ENCODE measurements around the gene FCHSD2. TPM values are rescaled to one million over a fixed set of nuclear protein-coding genes. Genes with fewer than 3 reads are reported as not detected.
"Not testable (repeated sequence)": the region's sequence is repeated elsewhere in the genome, so short reads cannot be mapped to it uniquely, and the experiment has no call there.

Gene FCHSD2
- polyA plus RNA-seq, 1 donor = 22.8 TPM

DNA sequence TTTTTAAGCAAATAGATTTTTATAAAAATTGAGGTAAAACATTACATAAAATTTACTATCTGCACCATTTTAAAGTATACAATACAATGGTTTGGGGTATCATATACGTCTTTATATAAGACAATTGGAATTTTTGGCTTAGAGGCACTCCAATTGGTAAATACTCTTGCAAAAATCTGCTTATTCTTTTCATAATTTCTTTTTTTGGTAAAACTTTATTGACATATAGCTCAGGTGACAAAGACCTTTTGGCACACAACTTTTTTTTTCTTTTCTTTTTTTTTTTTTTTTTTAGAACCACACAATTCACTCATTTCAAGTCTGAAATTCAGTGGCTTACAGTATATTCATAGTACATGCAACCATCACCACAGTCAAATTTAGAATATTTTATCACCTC is 270.1 kb downstream of the FCHSD2 start:
- no peak for DNase-seq (ENCODE audit: low read depth)

DNA sequence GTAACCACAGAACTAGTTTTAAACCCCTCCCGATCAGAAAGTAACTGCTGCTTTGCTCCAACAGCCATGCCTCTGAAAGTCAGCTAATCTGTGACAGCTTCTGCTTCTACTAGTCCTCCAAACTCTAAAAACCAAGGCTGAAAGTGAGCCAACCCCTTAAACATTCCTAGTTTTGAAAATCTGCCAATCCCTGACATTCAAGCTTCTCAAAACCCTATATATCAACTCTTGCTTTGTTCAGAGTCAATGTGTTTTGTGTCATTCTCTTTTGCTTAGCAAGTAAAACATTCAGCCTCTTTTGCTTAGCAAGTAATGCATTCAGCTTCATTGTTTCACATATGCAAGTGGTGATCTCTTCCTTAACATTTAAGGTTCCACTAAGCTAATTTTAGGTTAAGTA is 271.0 kb downstream of the FCHSD2 start:
- no peak for DNase-seq (ENCODE audit: low read depth)

DNA sequence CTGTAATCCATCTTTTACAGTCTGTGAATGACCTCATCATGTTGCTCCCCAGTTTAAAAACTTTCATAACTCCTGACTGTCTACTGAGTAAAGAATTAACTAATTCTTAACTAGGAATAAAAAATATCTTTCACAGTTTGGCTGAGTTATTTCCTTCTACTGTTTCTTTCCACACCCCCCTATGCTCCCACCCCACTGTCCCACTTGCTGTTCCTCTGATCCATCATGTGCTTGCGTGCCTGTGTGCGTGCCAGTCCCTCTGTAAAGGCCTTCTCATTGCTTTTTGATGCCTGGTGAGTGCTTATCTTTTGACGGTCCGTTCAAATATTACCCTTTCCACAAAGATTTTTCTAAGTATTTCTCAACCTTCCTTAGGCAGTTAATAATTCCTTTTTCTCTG is 272.3 kb downstream of the FCHSD2 start:
- no peak for DNase-seq (ENCODE audit: low read depth)

DNA sequence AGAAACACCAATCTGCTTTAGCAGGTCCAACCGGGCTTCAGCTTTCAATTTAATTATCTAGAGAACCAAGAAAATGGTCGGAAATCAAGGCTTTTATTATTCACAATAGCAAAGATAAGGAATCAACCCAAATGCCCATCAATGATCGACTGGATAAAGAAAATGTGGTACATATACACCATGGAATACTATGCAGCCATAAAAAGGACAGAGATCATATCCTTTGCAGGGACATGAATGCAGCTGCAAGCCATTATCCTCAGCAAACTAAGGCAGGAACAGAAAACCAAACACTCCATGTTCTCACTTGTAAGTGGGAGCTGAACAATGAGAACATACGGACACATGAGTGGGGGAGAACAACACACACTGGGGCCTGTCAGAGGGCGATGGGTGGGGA is 274.1 kb downstream of the FCHSD2 start:
- DNase-seq (ENCODE audit: low read depth) = no peak

DNA sequence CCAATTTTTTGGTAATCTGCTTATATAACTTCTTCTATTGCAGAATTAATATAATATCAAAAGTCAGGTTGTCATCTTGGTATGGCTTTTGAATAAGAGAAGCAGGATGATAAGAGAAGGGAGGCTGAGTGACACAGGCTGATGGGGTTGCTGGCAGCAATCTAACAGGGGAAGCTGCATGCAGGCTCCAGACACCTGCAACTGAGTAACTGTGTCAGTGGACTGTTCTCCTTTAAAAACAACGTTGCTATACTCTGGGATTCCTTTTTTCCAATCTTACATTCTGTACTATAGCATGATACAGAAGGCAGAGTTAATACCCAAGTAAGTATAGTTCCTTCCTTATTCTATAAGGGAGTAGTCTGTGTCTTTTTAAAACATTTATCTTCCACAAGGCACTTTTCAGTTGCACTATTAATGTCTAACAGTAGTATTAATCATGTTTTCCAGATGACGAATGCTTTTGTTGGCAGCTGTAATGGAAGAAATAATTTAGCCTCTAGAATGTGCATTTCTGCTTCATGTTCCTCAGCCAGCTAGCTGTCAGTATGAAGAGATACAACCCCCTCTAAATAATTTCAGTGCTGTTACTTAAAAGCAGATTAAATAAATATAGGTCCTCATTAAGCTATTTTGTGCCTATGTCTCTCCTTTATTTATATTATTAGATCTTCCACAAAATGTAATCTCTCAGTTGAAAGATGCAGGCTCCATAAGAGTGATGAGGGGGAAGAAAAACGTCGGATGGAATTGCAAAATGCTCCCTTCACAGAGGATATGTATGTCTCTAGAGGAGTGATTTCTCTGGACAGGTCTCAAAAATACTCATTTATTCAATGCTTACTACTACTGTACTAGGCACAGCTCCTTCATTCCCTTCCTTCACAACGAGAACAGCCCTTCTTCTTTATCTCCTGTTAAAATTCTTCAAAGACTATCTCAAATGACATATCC is 277.1 kb downstream of the FCHSD2 start:
- peak; percentile 85 for DNase-seq (ENCODE audit: low read depth)

DNA sequence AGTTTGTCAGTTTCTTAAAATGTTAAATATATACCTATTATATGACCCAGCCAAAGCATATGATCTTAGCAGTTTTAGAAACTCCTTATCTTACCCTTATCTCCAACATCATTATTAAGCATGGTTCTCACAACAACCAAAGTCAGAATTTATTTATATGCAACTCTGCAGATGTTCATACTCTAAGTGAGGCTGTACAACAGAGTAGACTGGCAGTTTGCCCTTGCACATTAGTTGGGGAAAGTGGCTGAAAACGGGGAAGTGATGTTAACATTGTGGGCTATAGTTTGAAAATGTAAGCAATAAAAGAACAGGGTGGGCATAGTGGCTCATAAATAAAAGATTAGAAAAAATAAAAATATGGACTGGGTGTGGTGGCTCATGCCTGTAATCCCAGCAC is 278.2 kb downstream of the FCHSD2 start:
- DNase-seq (ENCODE audit: low read depth) = no peak

DNA sequence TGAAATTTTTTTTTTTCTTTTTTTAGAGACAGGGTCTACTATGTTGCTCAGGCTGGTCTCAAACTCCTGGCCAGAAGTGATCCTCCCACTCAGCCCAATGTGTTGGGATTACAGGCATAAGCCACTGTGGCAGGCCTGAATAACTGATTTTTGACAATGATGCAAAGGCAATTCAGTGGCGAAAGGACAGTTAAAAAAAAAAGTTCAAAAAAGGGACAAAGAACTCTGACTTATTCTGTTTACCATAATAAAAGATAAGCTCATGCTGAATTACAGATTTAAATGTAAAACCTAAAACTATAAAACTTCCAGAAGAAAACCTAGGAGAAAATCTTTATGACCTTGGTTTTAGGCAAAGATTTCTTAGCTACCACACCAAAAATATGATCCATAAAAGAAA is 279.0 kb downstream of the FCHSD2 start:
- no peak for DNase-seq (ENCODE audit: low read depth)

DNA sequence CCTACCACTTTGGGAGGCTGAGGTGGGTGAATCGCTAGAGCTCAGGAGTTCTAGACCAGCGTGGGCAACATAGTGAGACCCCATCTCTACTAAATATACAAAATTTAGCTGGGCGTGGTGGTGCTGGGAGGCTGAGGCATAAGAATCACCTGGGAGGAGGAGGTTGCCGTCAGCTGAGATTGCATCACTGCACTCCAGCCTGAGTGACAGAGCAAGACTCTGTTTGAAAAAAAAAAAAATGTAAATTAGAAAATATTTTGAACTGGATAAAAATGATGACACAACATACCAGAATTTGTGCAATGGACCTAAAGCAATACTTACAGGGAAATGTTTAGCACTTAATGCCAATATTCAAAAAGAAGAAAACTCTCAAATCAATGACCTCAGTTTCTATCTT is 281.5 kb downstream of the FCHSD2 start:
- no peak for DNase-seq (ENCODE audit: low read depth)

DNA sequence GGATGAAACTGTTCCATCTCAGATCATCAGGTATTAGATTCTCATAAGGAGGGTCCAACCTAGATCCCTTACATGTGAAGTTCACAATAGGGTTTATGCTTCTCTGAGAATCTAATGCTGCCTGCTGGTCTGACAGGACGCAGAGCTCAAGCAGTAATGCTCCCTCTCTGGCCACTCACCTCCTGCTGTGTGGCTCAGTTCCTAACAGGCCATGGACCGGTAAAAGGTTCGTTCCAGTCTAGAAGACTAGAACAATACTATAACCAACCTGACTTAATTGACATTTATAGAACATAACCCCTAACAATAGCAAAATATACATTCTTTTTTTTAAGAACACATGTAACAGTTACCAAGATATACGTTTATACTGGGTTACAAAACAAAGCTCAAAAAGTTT is 282.1 kb downstream of the FCHSD2 start:
- no peak for DNase-seq (ENCODE audit: low read depth)

DNA sequence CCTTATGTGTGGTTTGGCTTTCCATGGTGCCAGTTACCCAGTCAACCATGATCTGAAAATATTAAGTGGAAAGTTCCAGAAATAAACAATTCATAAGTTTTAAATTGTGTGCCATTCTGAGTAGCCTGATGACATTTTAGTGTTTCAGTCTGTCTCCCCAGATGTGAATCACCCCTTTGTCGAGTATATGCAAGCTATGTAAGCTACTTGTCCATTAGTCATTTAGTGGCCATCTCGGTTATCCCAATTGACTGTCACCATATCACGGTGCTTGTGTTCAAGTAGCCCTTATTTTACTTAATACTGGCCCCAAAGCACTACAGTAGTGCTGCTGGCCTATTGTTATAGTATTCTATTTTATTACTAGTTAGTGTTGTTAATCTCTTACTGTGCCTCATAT is 283.0 kb downstream of the FCHSD2 start:
- no peak for DNase-seq (ENCODE audit: low read depth)

DNA sequence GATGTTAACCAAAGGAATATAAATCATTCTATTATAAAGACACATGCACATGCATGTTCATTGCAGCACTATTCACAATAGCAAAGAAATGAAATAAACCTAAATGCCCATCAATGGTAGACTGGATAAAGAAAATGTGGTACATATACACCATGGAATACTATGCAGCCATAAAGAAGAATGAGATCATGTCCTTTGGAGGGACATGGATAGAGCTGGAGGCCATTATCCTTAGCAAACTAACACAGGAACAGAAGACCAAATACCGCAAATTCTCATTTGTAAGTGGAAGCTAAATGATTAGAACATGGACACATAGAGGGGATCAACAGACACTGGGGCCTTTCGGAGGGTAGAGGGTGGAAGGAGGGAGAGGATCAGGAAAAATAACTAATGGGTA is 283.9 kb downstream of the FCHSD2 start:
- not testable (repeated sequence) for DNase-seq (ENCODE audit: low read depth)

DNA sequence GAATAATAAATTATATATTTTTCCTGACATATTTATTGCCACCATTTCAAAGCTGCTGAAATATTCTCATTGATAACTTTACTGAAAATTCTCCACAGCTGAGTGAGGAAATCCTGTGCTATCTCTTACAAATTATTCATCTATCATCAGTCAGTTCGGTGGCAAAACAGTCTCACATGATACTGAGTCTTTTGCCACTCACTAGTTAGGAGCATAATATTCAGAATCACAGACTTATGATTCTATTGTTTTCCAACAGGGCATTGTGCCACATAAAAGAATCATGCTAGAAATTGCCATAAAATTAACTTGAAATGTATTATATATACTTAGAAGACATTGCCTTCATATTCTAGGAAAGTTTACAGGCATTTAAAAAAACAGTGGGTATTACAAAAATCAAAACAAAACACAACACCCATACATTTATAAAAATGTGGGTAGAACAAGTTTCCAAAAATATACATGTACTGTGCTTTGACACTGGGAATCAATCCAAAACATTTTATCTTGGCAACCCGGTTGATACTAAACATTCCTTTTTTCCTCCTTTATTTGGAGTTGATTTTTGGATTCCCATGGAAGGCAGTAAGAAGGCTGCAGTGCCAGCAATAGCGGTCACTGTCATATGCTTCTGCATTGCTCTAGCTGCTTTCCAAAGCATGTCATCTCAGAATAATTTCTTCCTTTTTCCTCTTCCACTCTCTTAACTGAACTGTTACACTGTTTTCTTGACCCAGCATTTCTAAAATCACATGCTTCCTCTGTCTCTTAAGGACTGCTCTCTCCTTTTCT is 285.4 kb downstream of the FCHSD2 start:
- no peak for DNase-seq (ENCODE audit: low read depth)

DNA sequence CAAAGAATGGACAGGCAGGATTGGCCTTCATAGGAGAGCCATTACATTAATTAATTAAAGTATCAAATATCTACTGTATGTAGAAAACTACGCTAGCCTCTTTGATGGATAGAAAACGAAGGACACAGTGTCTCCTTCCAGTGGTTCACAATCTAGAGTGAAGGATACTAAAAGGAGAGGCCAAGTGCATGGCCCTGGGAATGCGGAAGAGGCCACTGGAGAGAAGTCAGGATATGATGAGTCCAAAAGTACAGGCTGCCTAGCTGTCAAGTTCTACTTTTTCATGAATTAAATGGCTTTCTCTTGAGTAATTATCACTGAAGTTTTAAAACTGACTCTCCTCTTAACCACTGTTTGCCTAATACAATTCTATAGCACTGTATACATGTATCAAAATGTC is 286.1 kb downstream of the FCHSD2 start:
- DNase-seq (ENCODE audit: low read depth) = no peak

DNA sequence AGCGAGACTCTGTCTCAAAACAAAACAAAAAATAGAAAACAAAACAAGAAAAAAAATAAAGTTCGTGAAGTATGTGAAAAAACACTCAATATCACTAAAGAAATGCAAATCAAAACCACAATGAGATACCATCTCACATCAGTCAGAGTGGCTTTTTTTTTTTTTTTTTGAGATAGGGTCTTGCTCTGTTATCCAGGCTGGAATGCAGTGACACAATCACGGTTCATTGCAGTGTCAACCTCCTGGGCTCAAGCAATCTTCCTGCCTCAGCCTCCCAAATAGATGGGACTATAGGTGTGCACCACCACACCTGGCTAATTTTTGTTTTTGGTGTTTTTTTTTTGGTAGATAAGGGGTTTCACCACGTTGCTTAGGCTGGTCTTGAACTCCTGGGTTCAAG is 290.4 kb downstream of the FCHSD2 start:
- no peak for DNase-seq (ENCODE audit: low read depth)

DNA sequence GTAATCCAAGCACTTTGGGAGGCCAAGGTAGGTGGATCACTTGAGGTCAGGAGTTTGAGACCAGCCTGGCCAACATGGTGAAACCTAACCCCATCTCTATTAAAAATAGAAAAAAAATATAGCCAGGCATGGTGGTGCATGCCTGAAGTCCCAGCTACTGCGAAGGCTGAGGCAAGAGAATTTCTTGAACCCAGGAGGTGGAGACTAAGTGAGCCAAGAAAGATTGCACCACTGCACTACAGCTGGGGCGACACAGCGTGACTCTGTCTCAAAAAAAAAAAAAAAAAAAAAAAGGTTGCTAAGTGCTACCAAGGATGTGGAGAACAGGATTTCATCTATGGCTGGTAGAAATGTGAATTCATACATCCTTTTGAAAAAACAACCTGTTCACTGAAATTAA is 291.3 kb downstream of the FCHSD2 start:
- no peak for DNase-seq (ENCODE audit: low read depth)

DNA sequence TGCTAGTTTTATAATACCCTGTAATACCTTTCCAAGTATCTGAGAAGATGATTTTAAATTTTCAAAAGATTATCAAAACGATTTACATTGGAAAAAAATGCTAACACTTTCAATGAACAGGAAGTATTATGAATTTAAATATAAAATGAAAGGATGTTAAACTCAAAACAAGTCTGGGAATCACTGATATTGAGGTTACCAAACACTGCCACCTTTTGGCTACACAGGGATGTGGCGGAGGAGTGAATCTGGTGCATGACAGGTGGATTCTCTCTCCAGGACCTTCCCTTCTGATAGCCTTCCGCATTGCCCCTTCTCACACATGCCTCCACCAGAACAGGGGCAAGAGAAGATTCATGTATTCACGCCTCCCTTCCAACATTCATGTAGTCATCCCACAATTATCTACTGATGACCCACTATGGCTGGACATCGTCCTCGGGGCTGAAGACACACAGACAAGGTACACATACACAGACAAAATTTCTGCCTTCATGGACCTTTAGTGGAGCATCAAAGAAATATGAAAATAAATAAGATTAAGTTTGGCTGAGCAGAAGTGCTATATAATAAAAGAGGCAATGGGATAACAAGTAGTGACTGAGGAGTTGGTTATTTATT is 293.2 kb downstream of the FCHSD2 start:
- no peak for DNase-seq (ENCODE audit: low read depth)

DNA sequence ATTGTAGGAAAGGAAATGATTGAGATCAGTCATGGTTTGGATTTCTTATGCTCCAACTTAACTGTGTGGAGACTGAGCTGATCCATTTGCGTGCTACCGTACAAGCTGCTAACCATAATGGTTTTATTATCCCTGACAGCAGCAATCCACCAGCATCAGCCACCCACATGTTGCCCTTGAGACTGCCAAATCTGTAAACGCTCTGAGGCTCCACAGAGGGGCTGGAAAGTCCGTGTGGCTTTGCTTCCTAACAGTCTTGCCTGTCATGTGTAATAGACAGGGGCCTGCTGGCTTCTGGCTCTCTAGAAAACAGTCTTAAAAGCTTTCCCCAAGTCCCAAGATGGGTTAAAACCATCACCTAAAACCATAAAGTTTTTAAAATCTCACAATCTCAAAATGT is 297.8 kb downstream of the FCHSD2 start:
- DNase-seq (ENCODE audit: low read depth) = no peak

DNA sequence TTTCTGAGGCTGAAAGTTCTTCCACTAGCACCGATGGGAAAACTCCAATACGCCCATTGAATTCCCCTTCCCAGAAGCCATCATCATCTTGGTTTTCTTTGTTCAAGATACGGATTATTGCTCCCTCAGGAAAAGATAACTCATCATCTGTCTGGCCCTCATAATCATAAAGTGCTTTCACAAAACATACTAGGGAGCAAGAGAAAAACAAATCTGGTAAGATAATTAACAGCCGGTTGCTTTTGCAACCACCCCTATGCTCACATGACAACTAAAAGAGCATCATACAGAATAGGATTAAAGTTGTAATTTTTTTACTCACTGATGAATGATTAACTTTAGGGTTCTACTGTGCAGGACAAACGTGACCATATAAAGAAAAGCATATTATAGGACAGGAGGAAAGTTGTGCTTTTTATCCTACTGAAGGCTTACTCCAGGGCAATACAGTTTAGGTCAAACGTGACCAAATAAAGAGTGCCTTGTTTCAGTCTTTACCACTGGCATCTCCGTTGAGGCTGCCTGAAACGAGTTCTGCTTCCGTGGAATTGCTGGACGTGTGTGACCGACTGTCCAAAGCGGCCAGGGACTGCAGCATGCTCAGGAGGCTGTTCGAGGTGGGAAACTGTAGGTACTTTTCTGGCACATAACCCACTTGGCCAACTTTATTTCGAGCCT is 299.3 kb downstream of the FCHSD2 start:
- no peak for DNase-seq (ENCODE audit: low read depth)

DNA sequence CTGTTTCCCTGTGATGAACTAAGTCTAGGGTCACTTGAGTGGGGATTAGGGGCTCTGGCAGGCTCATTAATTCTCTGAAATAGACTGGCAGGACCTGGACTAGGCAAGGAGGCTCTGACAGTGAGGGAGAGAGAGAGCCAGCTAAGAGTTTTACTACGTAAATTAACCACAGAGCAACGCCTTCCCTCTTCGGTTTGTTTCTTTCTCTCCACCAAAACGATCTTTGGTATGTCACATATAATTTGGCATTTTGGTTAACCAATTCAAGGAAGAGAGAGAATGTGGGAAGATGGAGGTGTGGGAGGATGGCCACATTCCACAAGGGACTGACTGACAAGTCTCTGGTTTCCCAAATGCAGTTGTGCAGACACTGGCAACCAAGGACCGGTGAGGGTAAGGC is 300.0 kb downstream of the FCHSD2 start:
- DNase-seq (ENCODE audit: low read depth) = no peak

DNA sequence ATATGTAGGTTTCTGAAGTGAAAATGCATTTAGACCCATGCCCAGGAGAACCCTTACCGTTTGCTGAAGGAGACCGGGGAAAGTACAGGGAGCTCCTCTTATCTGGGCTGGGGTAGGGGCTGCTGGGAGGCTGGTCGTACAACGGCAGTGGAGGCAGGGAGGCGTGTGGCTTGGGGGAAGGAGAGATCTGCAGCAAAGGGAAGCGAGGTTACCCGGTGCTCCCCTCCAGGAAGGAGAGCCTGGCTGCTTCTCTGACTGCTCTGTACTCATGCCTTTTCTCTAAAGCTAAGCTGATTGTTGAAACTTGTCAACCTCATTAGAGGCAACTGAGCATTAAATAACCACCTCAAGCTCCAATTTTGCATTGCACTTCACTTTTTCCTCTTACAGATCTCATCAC is 300.7 kb downstream of the FCHSD2 start:
- DNase-seq (ENCODE audit: low read depth) = no peak

DNA sequence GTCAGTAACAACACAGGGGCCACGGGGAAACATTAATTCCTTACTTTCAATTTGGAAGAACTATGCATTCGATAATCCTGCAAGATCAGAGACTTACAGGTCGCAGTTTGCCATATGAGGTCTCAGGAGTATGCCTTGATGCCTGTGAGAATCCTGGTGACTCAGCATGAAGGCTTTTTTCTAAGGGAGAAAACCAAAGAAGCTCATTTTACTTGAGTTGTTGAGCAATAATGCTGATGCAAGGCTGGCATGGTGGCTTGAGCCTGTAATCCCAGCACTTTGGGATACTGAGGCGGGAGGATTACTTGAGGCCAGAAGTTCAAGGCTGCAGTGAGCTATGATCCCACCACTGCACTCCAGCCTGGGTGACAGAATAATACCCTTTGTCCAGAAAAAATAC is 301.3 kb downstream of the FCHSD2 start:
- no peak for DNase-seq (ENCODE audit: low read depth)
